Hepatocyte (in vitro differentiated cells): ENCODE measurements around the gene DLL1.

Source experiments
- CTCF ChIP-seq: fragments of 200-600 bp; sonication (generic); IDR thresholded peaks from 2 replicates; pipeline ENCODE4 v1.5.1; 2016; ENCODE audit warnings: antibody characterized with exemption, mild to moderate bottlenecking; ENCODE audit not compliant: poor library complexity
- EZH2 ChIP-seq: fragments of 200-600 bp; sonication (generic); IDR thresholded peaks from 2 replicates; pipeline ENCODE4 v1.6.1; 2016; ENCODE audit warnings: antibody characterized with exemption, mild to moderate bottlenecking, borderline replicate concordance

DNA sequence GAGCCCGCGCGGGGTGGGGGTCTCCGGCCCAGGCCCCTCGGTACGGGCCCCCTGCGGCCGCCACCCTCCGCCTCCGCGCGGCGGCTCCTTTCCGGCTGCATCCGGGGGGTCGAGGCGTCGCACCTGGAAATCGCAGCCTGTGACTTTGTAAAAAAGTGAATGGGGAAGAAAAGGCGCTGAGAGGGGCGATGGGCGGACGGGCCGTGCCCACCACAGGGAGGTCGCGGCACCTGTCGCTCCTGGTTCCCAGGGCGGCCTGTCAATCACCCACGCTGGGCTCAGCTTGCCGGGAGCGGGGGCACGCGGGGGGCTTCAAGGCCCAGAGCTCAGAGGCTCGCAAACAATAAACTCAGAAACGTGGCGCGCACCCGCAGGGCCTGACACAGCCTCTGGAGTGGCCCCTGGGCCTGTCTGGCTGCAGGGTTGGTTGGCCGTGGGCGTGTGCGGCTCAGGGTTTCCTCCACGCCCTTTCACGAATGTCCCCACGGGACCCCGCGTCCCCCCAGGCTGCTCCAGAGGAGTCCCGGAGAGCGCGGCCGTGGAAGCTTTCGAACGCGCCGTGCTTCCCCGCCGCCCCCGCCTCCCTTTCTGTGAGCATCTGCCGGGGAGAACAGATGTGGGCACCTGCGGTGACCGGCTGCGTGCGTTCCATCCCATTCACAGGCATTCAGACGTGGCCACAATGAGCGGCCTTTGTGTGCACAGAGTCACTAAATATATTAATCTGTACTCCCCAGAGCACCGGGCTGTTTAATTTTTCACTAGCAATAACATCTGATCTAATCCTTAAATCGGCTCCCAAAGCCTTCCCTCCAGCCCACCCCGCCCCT, 6.1 kb upstream of the DLL1 start:
- TF ChIP-seq EZH2 (peak; percentile 50), CTCF (no peak)
